AG08396 (cell line): ENCODE measurements around the gene RECK.
"Not testable (repeated sequence)": the region's sequence is repeated elsewhere in the genome, so short reads cannot be mapped to it uniquely, and the experiment has no call there.

Experiments used
- DNase-seq: peaks from one replicate; pipeline ENCODE4 v3.0.0; 2012; ENCODE audit warnings: low spot score, mixed read lengths

The RECK gene

GRCh38 chr9:36063804-36064447, 27.2 kb downstream of the RECK start:
- DNase-seq: no peak

- DNase-seq: peak; percentile 17
Observed at GRCh38 chr9:36064448-36065037, 27.8 kb downstream of the RECK start.

- no peak for DNase-seq
Observed at GRCh38 chr9:36074055-36074454, 37.3 kb downstream of the RECK start.

- DNase-seq: peak; percentile 65
Observed at GRCh38 chr9:36074870-36075532, 38.3 kb downstream of the RECK start.

GRCh38 chr9:36078051-36078450, 41.3 kb downstream of the RECK start:
- no peak for DNase-seq

- no peak for DNase-seq
Observed at GRCh38 chr9:36080519-36080918, 43.8 kb downstream of the RECK start.

- DNase-seq: no peak
Observed at GRCh38 chr9:36082931-36083330, 46.2 kb downstream of the RECK start.

GRCh38 chr9:36086442-36086841, 49.7 kb downstream of the RECK start:
- DNase-seq: no peak

GRCh38 chr9:36087054-36087453, 50.3 kb downstream of the RECK start:
- DNase-seq: not testable (repeated sequence)

- DNase-seq: no peak
Observed at GRCh38 chr9:36088020-36088419, 51.3 kb downstream of the RECK start.

GRCh38 chr9:36091026-36091953, 54.6 kb downstream of the RECK start:
- peak; percentile 32 for DNase-seq

- no peak for DNase-seq
Observed at GRCh38 chr9:36092014-36092413, 55.3 kb downstream of the RECK start.

- DNase-seq: no peak
Observed at GRCh38 chr9:36092509-36093215, 55.9 kb downstream of the RECK start.

- DNase-seq: no peak
Observed at GRCh38 chr9:36093384-36093783, 56.7 kb downstream of the RECK start.

GRCh38 chr9:36099718-36100117, 63.0 kb downstream of the RECK start:
- DNase-seq: no peak

GRCh38 chr9:36100532-36100931, 63.8 kb downstream of the RECK start:
- DNase-seq: peak; percentile 12

GRCh38 chr9:36101916-36102741, 65.4 kb downstream of the RECK start:
- DNase-seq: peak; percentile 71

- DNase-seq: peak; percentile 35
Observed at GRCh38 chr9:36102742-36103495, 66.2 kb downstream of the RECK start.

GRCh38 chr9:36109071-36109470, 72.4 kb downstream of the RECK start:
- DNase-seq: no peak

- no peak for DNase-seq
Observed at GRCh38 chr9:36110434-36110833, 73.7 kb downstream of the RECK start.
